ENCODE results near the gene PRM3.

The PRM3 gene

DNA sequence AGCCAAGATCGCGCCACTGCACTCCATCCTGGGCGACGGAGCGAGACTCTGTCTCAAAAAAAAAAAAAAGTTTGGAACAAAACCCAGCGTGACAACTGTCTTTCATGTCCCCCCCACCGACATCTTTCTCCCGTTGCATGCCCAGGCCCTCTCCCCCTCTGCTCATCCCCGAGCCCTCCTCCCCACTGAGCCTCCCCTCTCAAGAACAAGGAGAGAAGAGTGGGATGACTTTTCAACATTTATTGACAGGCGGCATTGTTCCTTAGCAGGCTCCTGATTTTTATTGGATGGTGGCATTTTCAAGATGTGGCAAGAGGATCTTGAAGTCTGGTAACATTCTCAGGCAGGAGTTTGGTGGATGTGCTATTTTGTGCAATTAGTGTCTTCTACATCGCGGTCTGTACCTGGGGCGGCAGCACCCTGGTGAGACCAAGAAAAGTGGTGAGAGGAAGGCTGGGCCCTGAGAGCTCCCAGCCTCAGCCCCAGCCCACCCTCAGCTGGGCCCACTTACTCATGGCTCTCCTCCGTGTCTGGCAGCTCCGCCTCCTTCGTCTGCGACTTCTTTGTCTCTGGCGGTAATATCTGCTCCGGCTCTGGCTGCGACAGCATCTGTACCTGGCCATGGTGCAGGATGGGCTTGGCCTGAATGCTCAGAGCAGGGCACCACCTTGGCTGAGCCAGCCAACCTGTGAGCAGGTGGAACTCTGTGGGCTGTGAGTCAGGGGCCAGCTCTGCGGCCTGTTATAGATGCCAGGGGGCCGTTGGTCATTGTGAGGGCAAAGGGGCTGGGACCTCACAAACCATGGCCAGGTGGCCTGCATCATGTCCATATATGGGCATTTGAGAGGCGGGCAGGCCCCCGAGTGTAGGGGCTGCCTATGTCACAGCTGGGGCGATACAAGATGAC, 7.4 kb upstream of the PRM3 start, which contains the start of gene PRM1:
PRM1 (minus strand) TSS at position 715 of the 907 bp plus-strand sequence; CDS start at position 623, 92 bp downstream.
- DNase-seq (ENCODE audit: low spot score): no peak

DNA sequence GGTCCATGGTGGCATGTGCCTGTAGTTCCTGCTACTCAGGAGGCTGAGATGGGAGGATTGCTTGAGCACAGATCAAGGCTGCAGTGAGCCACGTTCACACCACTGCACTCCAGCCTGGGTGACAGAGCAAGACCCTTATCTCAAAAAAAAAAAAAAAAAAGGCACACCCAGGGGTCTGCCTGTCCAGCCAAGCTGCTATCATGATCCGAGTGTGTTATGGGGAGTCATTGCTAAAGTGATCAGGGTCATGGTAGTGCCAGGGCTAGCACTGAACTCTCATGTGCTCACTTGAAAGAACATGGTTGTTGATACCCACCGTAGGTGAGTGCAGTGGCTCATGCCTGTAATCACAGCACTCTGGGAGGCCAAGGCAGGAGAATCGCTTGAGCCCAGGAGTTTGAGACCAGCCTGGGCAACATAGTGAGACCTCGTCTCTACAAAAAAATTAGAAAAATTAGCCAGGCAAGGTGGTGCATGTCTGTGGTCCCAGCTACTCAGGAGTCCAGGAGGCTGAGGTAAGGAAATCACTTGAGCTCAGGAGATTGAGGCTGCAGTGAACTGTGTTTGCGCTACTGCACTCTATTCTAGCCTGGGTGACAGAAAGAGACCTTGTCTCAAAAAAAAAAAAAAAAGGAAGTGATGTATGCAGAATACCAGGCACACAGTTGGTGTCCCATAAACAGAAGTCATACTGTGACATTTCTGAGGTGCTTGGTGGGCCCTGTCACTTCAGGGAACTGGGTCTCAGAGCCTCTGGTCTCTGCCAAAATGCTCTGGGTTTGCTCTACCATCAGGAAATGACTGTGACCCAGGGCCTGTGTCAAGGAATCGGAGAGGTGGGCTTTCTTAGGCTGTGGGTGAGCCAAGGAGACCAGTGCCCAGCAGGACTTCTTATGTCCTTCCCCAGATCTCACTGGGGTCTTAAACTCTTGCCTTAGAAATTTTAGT, 5.5 kb upstream of the PRM3 start:
- DNase-seq (ENCODE audit: low spot score): no peak

DNA sequence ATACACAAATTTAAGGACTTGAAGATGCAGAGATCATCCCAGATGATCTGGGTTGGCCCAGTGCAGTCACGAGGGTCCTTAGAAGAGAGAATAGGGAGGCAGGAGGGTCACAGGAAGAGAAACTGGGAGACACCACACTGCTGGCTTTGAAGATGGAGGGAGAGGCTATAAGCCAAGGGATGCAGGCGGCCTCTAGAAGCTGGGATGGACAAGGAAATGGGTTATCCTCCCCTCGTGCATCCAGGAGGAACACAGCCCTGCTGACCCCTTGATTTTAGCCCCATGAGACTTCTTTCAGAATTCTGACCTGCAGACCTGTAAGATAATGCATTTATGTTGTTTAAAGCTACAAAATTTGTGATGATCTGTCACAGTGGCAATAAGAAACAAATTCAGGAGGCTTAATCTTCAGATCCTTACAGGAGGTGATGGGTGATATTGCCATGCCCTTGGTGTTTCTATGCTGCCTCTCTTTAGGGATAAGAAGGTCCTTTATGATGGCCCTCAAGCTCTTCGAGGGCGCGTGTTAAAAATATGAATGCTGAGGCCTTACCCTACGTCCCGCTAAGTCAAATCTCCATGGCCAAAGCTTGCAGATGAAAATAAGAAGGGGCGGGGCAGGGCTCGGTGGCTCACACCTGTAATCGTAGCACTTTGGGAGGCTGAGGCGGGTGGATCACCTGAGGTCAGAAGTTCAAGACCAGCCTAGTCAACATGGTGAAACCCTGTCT, 4.3 kb upstream of the PRM3 start:
- DNase-seq (ENCODE audit: low spot score): no peak

DNA sequence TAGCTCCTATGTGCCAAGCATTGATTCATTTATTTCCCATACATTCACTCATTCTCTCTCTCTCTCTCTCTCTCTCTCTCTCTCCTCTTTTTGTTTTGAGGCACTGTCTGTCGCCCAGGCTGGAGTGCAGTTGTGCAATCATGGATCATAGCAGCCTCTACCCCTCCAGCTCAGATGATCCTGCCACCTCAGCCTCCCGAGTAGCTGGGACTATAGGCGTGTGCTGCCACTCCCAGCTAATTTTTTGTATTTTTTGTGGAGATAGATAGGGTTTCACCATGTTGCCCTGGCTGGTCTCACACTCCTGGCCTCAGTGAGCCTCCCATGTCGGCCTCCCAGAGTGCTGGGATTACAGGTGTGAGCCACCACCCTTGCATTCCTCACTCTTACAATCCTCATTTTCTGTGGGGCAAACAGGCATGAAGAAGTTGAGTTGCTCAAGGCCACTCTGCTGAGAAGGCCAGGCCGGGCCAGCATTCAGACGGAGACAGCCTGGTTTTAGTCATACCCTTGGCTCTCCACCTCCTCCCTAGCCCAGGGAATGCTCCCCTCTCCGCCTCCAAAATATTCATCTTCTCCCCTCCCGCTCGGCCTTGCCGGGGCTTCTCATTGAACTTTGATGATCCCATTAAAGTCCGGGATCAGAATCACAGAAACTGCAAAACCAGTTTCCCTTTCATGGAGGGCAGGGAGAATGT, 3.6 kb upstream of the PRM3 start:
- no peak for DNase-seq (ENCODE audit: low spot score)

DNA sequence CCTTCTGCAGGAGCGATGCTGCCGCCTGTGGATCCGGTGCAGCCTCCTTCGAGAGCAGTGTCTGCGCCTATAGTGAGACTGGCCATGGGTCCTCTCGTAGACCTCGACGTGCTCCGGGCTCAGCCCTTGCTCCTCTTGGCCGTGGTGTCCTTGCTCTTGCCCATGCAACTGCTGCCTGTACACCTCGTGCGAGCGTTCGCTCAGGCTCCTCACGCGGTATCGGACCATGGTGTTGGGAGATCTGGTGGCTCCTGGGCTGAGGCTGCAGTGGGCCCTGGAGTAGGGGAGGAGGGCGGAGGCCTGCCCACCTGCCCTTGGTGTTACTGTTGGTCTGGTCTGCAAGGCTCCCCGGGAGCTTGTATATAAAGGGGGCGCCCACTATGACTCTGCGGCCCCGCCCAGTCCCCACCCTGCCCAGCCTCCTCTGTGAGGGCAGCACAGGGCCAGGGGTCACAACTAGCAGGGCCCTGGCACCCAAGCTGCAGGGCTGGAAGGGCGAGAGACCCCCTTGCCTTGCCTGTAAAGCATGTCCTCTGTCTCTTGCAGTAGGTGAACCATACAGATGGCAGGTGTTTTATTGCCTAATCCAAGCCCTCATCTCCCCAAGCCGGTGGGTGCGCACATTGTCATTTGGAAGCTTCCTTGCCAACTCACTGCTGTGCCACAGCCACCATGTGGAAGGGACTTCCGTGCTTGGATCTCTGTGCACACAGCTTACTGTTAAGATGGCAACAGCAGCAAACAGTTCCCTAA, 2.9 kb upstream of the PRM3 start, which contains the start of gene PRM2:
PRM2 (minus strand) TSS at position 338 of the 753 bp plus-strand sequence; CDS start at position 228, 110 bp downstream.
- no peak for DNase-seq (ENCODE audit: low spot score)

DNA sequence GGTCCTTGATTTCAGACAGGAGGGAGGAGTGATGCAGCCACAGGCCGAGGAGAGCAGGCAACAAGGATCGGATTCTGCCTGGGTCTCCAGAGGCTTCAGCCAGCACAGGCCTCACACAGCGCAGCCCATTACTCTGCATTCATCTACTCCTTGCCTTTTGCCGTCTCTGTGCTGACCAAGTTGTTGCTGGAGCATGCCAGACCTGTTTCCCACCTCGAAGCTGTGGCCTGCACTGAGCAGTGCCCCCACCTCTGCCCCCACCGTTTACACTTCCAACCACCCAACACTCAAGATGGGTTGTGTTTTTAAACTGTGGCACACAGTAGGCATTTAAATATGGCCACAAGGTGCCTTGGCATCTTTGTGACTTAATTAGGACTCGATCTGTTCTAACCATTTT, 1.5 kb upstream of the PRM3 start:
- no peak for DNase-seq (ENCODE audit: low spot score)

DNA sequence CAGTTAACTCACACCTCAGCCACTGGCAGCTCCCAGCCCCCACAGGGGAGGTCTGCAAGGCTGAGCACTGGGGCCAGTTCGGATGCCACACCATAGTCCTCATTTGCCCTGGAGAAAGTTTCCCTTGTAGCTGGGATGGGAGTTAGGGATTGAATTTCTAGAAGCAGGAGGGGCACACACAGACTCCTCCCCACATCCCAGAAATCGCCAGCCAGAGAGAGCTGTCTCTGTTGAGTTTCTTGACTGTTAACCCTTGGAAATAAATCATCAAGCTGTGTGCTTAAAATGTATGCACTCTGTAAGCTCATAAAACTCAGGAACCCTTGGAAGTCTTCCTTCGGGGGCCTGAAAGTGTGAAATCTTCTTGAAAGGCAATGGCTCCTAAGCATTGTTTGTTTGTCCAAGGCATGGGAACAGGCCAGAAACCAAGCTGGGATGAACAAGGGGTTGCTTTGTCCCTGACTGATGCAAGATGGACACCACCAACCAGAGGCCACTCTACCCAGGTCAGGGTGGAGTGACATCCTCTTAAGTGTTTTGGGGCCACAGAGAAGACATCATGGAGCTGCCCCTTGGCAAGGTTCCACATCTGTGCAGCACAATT, 394 bp upstream of the PRM3 start:
- DNase-seq (ENCODE audit: low spot score): no peak

DNA sequence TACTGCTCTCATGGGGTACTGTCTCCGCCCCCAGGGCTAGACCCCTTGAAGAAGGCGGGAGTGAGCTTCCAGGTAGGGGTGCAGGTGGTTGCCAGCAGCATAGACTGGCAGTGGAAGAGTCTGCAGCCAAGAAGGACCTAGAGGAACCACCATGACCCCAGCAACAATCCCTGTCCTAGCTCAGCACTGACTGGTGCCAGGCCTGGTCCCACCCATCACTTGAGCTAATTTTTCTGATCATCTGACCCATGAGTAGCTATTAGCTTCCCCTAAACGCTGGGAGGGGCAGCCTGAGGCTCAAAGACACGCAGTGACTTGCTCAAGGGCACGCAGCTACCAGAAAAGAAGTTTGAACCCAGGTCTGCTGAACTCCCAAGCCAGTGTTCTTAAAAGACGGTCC, 945 bp downstream of the PRM3 start:
- DNase-seq (ENCODE audit: low spot score): no peak

DNA sequence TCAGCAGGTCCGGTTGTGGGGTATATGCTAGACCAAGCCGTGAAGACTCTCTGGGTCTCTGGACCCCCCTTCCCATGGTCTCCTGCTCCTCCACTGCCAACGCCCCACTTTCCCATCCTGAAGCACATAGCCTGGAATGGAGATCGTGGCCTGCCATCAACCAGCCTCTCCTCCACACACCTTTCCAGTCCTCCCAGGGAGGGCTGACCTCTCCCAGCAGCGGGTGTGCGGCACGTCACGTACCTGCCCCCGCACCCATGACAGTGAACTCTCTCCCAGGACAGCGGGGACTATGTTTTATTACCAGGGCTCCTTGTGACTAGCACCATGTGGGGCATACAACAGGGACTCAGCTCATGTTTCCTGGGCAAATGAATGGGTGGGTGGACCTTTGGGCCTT, 1.8 kb downstream of the PRM3 start:
- no peak for DNase-seq (ENCODE audit: low spot score)

DNA sequence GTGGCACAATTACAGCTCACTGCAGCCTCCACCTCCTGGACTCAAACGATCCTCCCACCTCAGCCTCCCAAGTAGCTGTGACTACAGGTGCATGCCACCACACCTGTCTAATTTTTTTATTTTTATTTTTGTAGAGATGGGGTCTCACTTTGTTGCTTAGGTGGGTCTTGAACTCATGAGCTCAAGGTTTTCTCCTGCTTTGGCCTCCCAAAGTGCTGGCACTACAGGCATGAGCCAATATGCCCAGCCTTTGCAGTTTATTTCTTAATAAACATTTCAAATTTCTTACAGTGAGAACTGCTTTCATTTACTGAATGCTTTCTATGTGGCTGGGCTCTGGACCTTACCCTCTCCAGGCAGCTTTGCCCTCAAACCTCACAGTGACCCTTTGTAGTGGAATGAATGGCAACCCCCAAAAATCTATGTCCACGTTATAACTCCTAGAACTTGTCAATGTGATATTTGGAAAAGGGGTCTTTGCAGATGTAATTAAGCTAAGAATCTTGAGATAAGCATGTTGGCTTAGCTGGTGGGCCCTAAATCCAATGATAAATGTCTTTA, 2.7 kb downstream of the PRM3 start:
- no peak for DNase-seq (ENCODE audit: low spot score)

DNA sequence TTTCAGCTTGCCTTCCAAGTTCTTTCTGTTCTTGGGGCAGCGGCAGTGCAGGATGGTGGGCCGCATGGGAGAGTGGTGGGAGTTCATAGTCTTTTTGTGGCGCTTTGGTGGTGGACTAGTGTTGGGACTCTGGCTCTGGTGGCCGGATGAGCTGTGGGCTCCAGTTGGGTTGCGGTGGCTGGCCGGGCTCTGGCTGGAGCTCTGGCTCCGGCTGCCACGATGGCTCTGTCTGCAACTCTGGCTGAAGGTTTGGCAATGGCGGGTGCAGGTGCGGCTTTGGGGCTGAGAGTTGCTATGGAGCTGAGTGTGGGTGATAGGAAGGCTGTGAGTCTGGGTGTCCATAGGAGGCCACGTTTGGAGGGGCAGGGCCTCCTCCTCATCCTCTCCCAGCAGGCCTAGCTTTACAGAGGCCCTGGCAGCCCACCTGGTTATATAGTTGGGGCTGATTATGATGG, 4.5 kb downstream of the PRM3 start, which contains the start of gene TNP2:
TNP2 (minus strand) TSS at position 405 of the 455 bp plus-strand sequence; CDS start at position 342, 63 bp downstream.
- no peak for DNase-seq (ENCODE audit: low spot score)

DNA sequence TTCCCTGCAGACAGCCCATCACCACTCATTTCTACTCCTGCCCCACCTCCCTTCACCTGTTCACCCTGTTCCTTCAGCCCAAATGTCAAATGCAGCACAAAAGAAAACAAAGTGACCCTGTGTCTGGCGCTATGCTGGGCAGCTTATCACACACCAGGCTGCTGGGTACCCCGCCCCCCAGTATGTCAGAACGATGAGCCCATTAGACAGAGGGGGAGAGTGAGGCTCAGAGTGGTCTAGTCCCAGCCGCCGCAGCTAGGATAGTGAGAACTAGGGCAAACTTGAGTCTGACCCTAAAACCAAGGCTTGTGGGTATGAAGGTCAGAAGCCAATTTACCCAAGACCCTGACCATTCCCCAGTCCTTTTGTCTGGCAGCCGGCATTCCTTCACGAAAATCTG, 8.3 kb downstream of the PRM3 start:
- DNase-seq (ENCODE audit: low spot score): no peak

DNA sequence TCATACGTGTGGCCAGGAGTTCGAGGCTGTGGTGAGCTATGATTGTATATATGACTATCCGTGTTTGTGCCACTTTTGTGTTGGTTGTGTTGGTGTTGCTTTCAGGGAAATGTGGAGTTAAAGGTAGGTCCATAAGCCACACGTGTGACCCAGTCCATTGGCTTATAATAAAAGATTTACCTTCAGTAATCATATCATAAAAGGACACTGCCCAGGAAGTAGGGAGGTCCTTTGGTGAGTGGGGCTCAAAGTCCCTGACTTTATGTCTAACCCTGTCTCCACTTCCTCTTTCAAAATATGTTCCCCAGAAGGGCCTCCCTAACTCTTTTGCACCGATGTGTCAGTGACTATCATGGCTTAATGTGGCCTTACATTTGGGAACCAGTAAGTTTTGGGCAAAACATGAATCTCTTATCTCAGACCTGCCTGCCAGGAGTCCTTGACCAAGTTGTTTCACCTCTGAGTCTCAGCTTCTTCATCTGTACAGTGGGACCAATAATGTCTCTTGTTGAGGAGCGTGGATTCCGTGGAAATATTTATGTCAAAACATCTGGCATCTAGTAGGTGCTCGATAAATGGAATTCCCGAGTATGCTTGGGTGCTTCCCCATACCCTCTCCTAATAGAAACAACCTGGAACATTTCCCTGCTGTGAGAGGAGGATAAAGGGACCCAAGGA, 9.1 kb downstream of the PRM3 start:
- DNase-seq (ENCODE audit: low spot score): no peak

DNA sequence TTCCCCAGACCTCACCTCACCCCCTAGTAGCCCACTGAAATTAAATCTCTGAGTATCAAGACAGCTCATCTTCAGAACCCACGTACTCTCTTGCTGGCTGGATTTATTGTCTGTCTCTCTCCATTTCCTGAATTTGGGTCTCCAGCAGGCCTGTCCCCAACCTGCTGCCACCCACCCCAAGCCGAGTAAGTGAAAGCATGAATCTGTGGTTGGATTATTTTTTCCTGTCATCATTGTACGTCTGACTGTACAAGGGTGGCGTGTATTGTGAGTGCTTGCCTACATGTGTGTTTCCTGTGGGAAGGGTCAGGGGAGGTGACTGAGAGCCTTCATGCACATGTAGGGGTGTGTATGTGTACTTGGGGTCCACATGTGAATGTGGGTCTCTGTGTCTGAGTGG, 9.7 kb downstream of the PRM3 start:
- DNase-seq (ENCODE audit: low spot score): no peak

DNA sequence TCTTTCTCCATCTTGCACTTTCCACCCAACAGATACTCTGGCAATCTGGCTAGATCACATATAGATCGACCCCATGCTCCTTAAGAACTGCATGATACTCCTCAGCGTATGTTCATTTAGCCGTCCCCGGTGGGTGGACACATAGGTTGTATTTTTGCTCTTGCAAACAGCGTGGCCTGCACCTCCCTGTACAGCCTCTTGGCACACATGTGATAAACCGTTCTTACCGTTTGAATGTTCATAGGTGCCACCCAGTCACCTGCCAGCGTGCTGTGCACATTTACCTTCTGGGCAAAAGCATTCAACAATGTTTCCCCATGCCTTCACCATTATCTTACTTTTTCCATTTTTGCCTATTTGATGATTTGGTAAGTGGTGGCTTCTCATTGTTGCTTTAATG, 10.5 kb downstream of the PRM3 start:
- DNase-seq (ENCODE audit: low spot score): no peak

DNA sequence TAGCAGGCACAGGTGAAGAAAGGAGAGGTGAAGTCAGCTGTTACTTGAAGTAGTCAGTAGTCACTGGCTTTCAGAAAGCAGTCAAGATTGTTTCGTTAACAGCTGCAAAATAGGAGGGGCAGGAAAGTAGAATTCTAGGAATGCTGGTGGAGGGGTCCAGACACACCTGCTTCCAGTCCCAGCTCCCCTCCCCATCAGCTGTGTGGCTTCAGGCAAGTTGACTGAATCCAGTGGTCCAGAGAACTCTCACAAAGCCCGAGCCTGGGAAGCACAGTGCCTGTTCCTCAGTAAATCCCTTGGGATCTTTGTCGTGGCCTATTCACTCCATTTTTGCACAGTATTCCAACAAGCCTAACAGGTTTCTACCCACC, 12.8 kb downstream of the PRM3 start:
- no peak for DNase-seq (ENCODE audit: low spot score)

DNA sequence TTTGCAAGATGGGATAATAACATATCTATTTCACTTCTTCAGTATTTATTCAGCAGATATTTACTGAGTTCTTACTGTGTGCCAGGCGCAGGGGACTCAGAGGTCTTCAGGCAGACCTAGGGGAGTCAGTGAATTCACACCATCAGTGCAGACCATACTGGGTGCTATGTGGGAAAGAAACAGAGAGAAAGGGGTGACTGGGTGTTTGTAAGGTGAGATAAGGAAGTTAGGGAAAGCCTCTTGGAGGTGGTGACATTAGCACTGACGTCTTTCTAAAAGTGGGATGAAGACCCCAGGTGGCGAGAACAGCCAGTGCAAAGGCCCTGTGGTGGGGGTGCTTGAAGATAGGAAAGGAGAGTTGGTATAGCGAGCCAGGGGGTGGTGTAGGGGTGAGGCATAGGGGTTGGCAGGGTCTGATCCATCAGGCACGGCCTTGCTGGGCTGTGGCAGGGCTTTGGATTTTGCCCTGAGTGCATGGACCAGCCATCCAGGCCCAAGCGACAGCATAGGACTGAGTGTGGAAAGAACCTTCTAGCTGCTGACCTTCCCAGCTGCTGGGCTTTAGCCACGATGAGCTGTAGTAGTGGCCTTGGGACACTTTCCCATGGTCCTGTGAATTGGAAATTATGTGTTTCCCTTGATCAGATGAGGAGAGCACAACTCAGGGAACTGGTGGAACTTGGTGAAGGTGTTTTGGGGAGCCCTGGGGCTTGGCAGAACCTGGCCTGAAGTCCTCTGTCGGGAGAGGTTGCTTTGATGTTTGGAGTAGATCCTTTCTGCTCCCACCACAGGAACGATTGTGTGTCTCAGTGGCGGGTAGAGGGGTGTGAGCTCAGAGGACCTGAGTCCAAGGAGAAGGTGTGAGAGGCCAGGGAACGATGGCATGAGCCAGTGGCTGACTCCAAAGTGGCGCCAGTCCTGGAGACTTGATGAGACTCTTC, 13.5 kb downstream of the PRM3 start:
- DNase-seq (ENCODE audit: low spot score): no peak
